GM23338 (cell line): ENCODE data around the gene MYOM3. TPM values are rescaled to one million over a fixed set of nuclear protein-coding genes. Genes with fewer than 3 reads are reported as not detected.

Experiments
- EZH2 ChIP-seq: fragments of 200-600 bp; sonication (generic); IDR thresholded peaks from one replicate; pipeline ENCODE4 v1.8.0; 2017; ENCODE audit warnings: antibody characterized with exemption, mild to moderate bottlenecking, low read depth; ENCODE audit not compliant: unreplicated experiment
- EZH2phosphoT487 ChIP-seq: fragments of 200-600 bp; sonication (generic); IDR thresholded peaks from one replicate; pipeline ENCODE4 v1.8.1; 2018; ENCODE audit warnings: antibody characterized with exemption; ENCODE audit not compliant: unreplicated experiment
- JUNB ChIP-seq: IDR thresholded peaks from one replicate; pipeline ENCODE4 v1.6.1; 2016; ENCODE audit warnings: antibody characterized with exemption; ENCODE audit not compliant: unreplicated experiment
- POLR2AphosphoS5 ChIP-seq: IDR thresholded peaks from 2 replicates; pipeline ENCODE4 v1.6.1; 2016; ENCODE audit warnings: antibody characterized with exemption, low read depth
- STAT1 ChIP-seq: IDR thresholded peaks from one replicate; pipeline ENCODE4 v1.6.1; 2016; ENCODE audit warnings: antibody characterized with exemption; ENCODE audit not compliant: unreplicated experiment
- ZNF114 ChIP-seq: fragments of 250-450 bp; sonication (Bioruptor Pico); IDR thresholded peaks from 2 replicates; pipeline ENCODE4 v1.5.0; 2020; ENCODE audit warnings: mild to moderate bottlenecking, moderate library complexity
- ZNF462 ChIP-seq: fragments of 250-450 bp; sonication (Bioruptor Pico); IDR thresholded peaks from 2 replicates; pipeline ENCODE4 v1.5.0; 2020; ENCODE audit warnings: mild to moderate bottlenecking, moderate library complexity
- polyA plus RNA-seq: library from polyadenylated mRNA; unstranded; fragments of >200 nt; fragmentation: Nextera tagmentation; extraction: Ambion mirVana; gene quantifications from 2 replicates; pipeline ENCODE4 v1.2.1, GENCODE V29; 2016
- total RNA-seq: library from RNA; depleted of rRNA; stranded (reverse); fragments of >200 nt; shearing (Covaris generic); gene quantifications from 2 replicates; pipeline ENCODE4 v1.2.3, GENCODE V29; 2014
- TF ChIP-seq, protein P1 (sequence below), 2 experiments: fragments of 200-600 bp in 1 of 2; sonication (generic) in 1 of 2; conservative IDR thresholded peaks; 2 replicates each; pipeline versions ENCODE4 v1.5.1 to v1.6.1; 2016 to 2017; ENCODE audit warnings: antibody characterized with exemption in 2 of 2, low read depth in 2 of 2, mild to moderate bottlenecking in 2 of 2, moderate library complexity in 1 of 2

Gene MYOM3
- total and polyA plus RNA-seq, 2 experiments from 2014 or later, result not detected

GRCh38 chr1:24105368-24106160, 6.4 kb downstream of the MYOM3 start (continued):
- TF ChIP-seq ZNF462 (CRISPR knock-in tag) (no peak), EZH2phosphoT487 (no peak), JUNB (no peak), EZH2 (no peak), STAT1 (no peak), ZNF114 (CRISPR knock-in tag) (no peak), POLR2AphosphoS5 (no peak)
- TF ChIP-seq, protein P1, sequence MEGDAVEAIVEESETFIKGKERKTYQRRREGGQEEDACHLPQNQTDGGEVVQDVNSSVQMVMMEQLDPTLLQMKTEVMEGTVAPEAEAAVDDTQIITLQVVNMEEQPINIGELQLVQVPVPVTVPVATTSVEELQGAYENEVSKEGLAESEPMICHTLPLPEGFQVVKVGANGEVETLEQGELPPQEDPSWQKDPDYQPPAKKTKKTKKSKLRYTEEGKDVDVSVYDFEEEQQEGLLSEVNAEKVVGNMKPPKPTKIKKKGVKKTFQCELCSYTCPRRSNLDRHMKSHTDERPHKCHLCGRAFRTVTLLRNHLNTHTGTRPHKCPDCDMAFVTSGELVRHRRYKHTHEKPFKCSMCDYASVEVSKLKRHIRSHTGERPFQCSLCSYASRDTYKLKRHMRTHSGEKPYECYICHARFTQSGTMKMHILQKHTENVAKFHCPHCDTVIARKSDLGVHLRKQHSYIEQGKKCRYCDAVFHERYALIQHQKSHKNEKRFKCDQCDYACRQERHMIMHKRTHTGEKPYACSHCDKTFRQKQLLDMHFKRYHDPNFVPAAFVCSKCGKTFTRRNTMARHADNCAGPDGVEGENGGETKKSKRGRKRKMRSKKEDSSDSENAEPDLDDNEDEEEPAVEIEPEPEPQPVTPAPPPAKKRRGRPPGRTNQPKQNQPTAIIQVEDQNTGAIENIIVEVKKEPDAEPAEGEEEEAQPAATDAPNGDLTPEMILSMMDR (conservative IDR thresholded peaks at IDR 0.05; ENCODE audit: low read depth in 2 of 2), result no peak
